Measurements from ENCODE around the gene CNEP1R1. TPM values are rescaled to one million over a fixed set of nuclear protein-coding genes. Genes with fewer than 3 reads are reported as not detected.

The CNEP1R1 gene
- total RNA-seq, 1 experiment from 2014 or later: 14.6 TPM

- H3K9ac ChIP-seq (ENCODE audit: low read length): no peak overlapping the region
- no peaks in the 10 kb centered on the region for H4K20me1 ChIP-seq (ENCODE audit: insufficient read depth)
- H3K36me3 ChIP-seq (ENCODE audit: control insufficient read depth in 1 of 2, insufficient read depth in 2 of 2, low read length in 2 of 2): no peaks in the 10 kb centered on the region
- no peaks in the 10 kb centered on the region for H3K79me2 ChIP-seq (ENCODE audit: insufficient read depth, low read length)
- CTCF ChIA-PET: no interaction called here
- H3K4me3 ChIP-seq (replicated peaks in 1 of 2; ENCODE audit: low read depth in 1 of 2, low read length in 2 of 2): no peak overlapping the region
- no peaks in the 10 kb centered on the region for H3K4me1 ChIP-seq (ENCODE audit: control insufficient read depth in 1 of 2, insufficient read depth in 2 of 2, low read length in 2 of 2)
- H3K4me2 ChIP-seq (ENCODE audit: low read length): no peak overlapping the region
- no peaks in the 10 kb centered on the region; the same call in 1 of the 2 replicates for H3K27me3 ChIP-seq (ENCODE audit: insufficient read depth, low read length)
- no peak for ATAC-seq
- DNase-seq (ENCODE audit: low read depth, low spot score): no peak
- H3K27ac ChIP-seq (ENCODE audit: low read depth, low read length): no peak overlapping the region
- RAD21 ChIA-PET (ENCODE audit: low non-redundant PET in 1 of 2, low total read pairs in 2 of 2, uncharacterized antibody in 2 of 2, unreplicated experiment in 2 of 2): no interaction called here
- no TSS peak for BruUV-seq (replicated peaks)
- intact Hi-C loops (cut with micrococcal nuclease): no loop called here
- no peaks in the 10 kb centered on the region for H3K9me3 ChIP-seq (ENCODE audit: control insufficient read depth in 1 of 2, insufficient read depth in 1 of 2, low read depth in 1 of 2, low read length in 2 of 2)
- H2AFZ ChIP-seq (ENCODE audit: low read depth, low read length, poor library complexity, severe bottlenecking): no peak overlapping the region
- TF ChIP-seq POLR2AphosphoS5 (IDR thresholded peaks at IDR 0.05; ENCODE audit: low read depth, low read length) (no peak), CBX3 (IDR thresholded peaks at IDR 0.05; ENCODE audit: low read depth) (no peak), CEBPB (IDR thresholded peaks at IDR 0.05; ENCODE audit: low read depth) (no peak), SRF (IDR thresholded peaks at IDR 0.05; ENCODE audit: low read depth) (no peak), FOSL1 (IDR thresholded peaks at IDR 0.05; ENCODE audit: low read depth) (no peak), SP1 (IDR thresholded peaks at IDR 0.05; ENCODE audit: low read depth) (no peak), RAD21 (IDR thresholded peaks at IDR 0.05; ENCODE audit: low read depth) (no peak), SIN3A (IDR thresholded peaks at IDR 0.05; ENCODE audit: low read depth) (no peak), ELF1 (IDR thresholded peaks at IDR 0.05; ENCODE audit: borderline replicate concordance, low read depth) (no peak), MAX (IDR thresholded peaks at IDR 0.05) (no peak), EGR1 (IDR thresholded peaks at IDR 0.05; ENCODE audit: low read depth) (no peak), ZNF274 (IDR thresholded peaks at IDR 0.05; ENCODE audit: low read depth, low read length) (no peak), TCF7L2 (IDR thresholded peaks at IDR 0.05; ENCODE audit: borderline replicate concordance, extremely low read depth, insufficient read depth, insufficient read length) (no peak), ZBTB33 (IDR thresholded peaks at IDR 0.05; ENCODE audit: extremely low read depth, insufficient replicate concordance, low read length) (no peak), REST (IDR thresholded peaks at IDR 0.05; ENCODE audit: low read depth) (no peak), JUND (IDR thresholded peaks at IDR 0.05) (no peak), EZH2 (IDR thresholded peaks at IDR 0.05) (no peak)
- no peaks in the 10 kb centered on the region for H3K9me2 ChIP-seq (ENCODE audit: insufficient read depth)
- POLR2A ChIA-PET: no interaction called here
These were observed 18.1 kb upstream of the CNEP1R1 start for GRCh38 chr16:50006964-50007363.

Data from HCT116 (cell line).